Kidney (tissue), 14 donors: ENCODE measurements around the gene MED16. TPM values are rescaled to one million over a fixed set of nuclear protein-coding genes. Genes with fewer than 3 reads are reported as not detected.

Experiments
- DNase-seq, 5 donors: peaks; one replicate each; pipeline ENCODE4 v3.0.0-alpha.2; 2013 to 2020
- FAIRE-seq: peaks from 2 replicates; lab custom pipeline; 2012; peaks lifted over from hg19 to GRCh38; lab: Jason Lieb, UNC
- H3K27ac ChIP-seq, 2 donors: one replicate each; pipeline ENCODE4 v1.7.0; 2013; ENCODE audit warnings: low read depth in 2 of 2, low read length in 2 of 2, inconsistent platforms in 1 of 2
- H3K27me3 ChIP-seq: one replicate; pipeline ENCODE4 v1.7.1; 2013; ENCODE audit warnings: low read length, inconsistent platforms; ENCODE audit not compliant: control insufficient read depth, insufficient read depth
- H3K36me3 ChIP-seq, 3 donors: one replicate each; pipeline versions ENCODE4 v1.7.0 to v1.7.1; 2013; ENCODE audit warnings: low read length in 3 of 3, control low read depth in 1 of 3, inconsistent platforms in 1 of 3; ENCODE audit not compliant: insufficient read depth in 3 of 3, control insufficient read depth in 2 of 3
- H3K4me1 ChIP-seq, 3 donors: one replicate each; pipeline versions ENCODE4 v1.7.0 to v1.7.1; 2013; ENCODE audit warnings: low read length in 3 of 3, inconsistent platforms in 1 of 3, low read depth in 1 of 3; ENCODE audit not compliant: control insufficient read depth in 2 of 3, insufficient read depth in 2 of 3
- H3K4me3 ChIP-seq, 3 donors: one replicate each; pipeline versions ENCODE4 v1.7.0 to v1.8.1; 2013; ENCODE audit warnings: low read length in 3 of 3, control low read depth in 1 of 3, inconsistent platforms in 1 of 3
- H3K9ac ChIP-seq, 3 donors: one replicate each; pipeline versions ENCODE4 v1.7.0 to v1.7.1; 2013; ENCODE audit warnings: low read length in 3 of 3, control low read depth in 1 of 3, inconsistent platforms in 1 of 3
- H3K9me3 ChIP-seq, 3 donors: one replicate each; pipeline versions ENCODE4 v1.7.0 to v1.7.1; 2013; ENCODE audit warnings: low read length in 3 of 3, control low read depth in 1 of 3, inconsistent platforms in 1 of 3; ENCODE audit not compliant: control insufficient read depth in 2 of 3, insufficient read depth in 1 of 3
- CTCF ChIP-seq: IDR thresholded peaks from 3 replicates; pipeline ENCODE4 v1.5.1; 2012; ENCODE audit warnings: mild to moderate bottlenecking, moderate library complexity, borderline replicate concordance; ENCODE audit not compliant: insufficient read depth; ENCODE audit errors: extremely low read depth
- intact Hi-C: fragments of 100-400 bp; cut with DNase I; formaldehyde crosslinking; loops from one replicate; pipeline ENCODE4 v1.11.1; 2022
- polyA plus RNA-seq: library from polyadenylated mRNA; stranded (reverse); fragments of 350-450 nt; fragmentation: Illumina TruSeq; extraction: RNeasy Lipid Tissue Mini Kit (QIAGEN cat#74804); gene quantifications from one replicate; pipeline ENCODE4 v1.2.3, GENCODE V29; 2014; ENCODE audit warnings: low read depth, low replicate concordance; ENCODE audit not compliant: insufficient read depth
- total RNA-seq: library from RNA; stranded (reverse); fragmentation: NEBNext Ultra II Directional; extraction: Animal tissue kit (Norgen Biotek cat#: 25700); gene quantifications from one replicate; pipeline ENCODE4 v1.2.1, GENCODE V29; 2021
- donor health status: control.
- donor health status: control.
- donor health status: control.
- donor health status: control.
- donor health status: control.
- donor health status: DM: yes; HTN: yes; CAD: no.
- donor health status: Normal renal cell carcinoma (clear cell type).

Gene MED16
- total and polyA plus RNA-seq, 2 donors from 2014 or later, result 56.5 to 72.1 TPM

GRCh38 chr19:939439-939838 is 46.5 kb upstream of the MED16 start:
- Histone ChIP-seq H3K4me3 (no peak overlapping the region), H3K27ac (no peak overlapping the region), H3K4me1 (peaks cover 0 to 43% (median 7%) of the 10 kb centered on the region in 3 donors), H3K9ac (no peak overlapping the region), H3K36me3 (peaks cover 0 to 2% (median 0%) of the 10 kb centered on the region in 3 donors), H3K9me3 (no peaks in the 10 kb centered on the region), H3K27me3 (no peaks in the 10 kb centered on the region)
- intact Hi-C loops, result no loop called here
- DNase-seq (no peak), FAIRE-seq (no peak)
- TF ChIP-seq CTCF, result no peak

GRCh38 chr19:938233-938923 is 45.4 kb upstream of the MED16 start:
- no peak for FAIRE-seq
- H3K4me1 ChIP-seq, result peaks cover 0 to 40% (median 7%) of the 10 kb centered on the region in 3 donors
- no peaks in the 10 kb centered on the region for H3K9me3 ChIP-seq
- H3K4me3 ChIP-seq, result no peak overlapping the region
- no peak for TF ChIP-seq CTCF
- peak in 1 of 5 donors; percentile 59 for DNase-seq
- no peak overlapping the region for H3K9ac ChIP-seq
- no peaks in the 10 kb centered on the region for H3K27me3 ChIP-seq
- intact Hi-C loops, result no loop called here
- H3K27ac ChIP-seq, result no peak overlapping the region
- peaks cover 0 to 2% (median 0%) of the 10 kb centered on the region in 3 donors for H3K36me3 ChIP-seq

GRCh38 chr19:937259-937694 is 44.3 kb upstream of the MED16 start:
- intact Hi-C loops, result no loop called here
- DNase-seq (no peak), FAIRE-seq (no peak)
- no peak for TF ChIP-seq CTCF
- H3K27ac ChIP-seq, result no peak overlapping the region
- no peak overlapping the region for H3K4me3 ChIP-seq
- peaks cover 0 to 2% (median 0%) of the 10 kb centered on the region in 3 donors for H3K36me3 ChIP-seq
- no peaks in the 10 kb centered on the region for H3K27me3 ChIP-seq
- H3K9ac ChIP-seq, result no peak overlapping the region
- no peaks in the 10 kb centered on the region for H3K9me3 ChIP-seq
- peaks cover 0 to 38% (median 4%) of the 10 kb centered on the region in 3 donors for H3K4me1 ChIP-seq

GRCh38 chr19:936175-936546 is 43.2 kb upstream of the MED16 start:
- no peak for FAIRE-seq
- DNase-seq, result no peak
- Histone ChIP-seq H3K27ac (no peak overlapping the region), H3K36me3 (peaks cover 0 to 2% (median 0%) of the 10 kb centered on the region in 3 donors), H3K9ac (no peak overlapping the region), H3K9me3 (no peaks in the 10 kb centered on the region), H3K27me3 (no peaks in the 10 kb centered on the region), H3K4me1 (peaks cover 0 to 33% (median 0%) of the 10 kb centered on the region in 3 donors), H3K4me3 (no peak overlapping the region)
- no peak for TF ChIP-seq CTCF
- intact Hi-C loops, result no loop called here
